IMR-90 (cell line): ENCODE data around the gene GSKIP. TPM values are rescaled to one million over a fixed set of nuclear protein-coding genes. Genes with fewer than 3 reads are reported as not detected.

ENCODE experiments used
- ATAC-seq: fragments of 200-7000 bp; cut with Tn5 transposase; 2 replicates; pipeline ENCODE4 v1.9.1; 2020; ENCODE audit warnings: low read depth, mild to moderate bottlenecking, moderate library complexity
- BruUV-seq: library from RNA; stranded (reverse); fragments of 400-500 nt; replicated peaks from 2 replicates; lab custom pipeline; 2021; lab: Mats Ljungman, UMichigan
- CTCF ChIA-PET: fragments of 300-600 bp; formaldehyde crosslinking; extraction: SDS; loops from one replicate; lab custom pipeline; 2021; ENCODE audit warnings: antibody characterized with exemption; lab: Yijun Ruan, JAX
- POLR2A ChIA-PET: fragments of 300-600 bp; sonication (Branson Sonifier 250); formaldehyde crosslinking; loops from one replicate; lab custom pipeline; 2022; ENCODE audit warnings: antibody characterized with exemption; ENCODE audit not compliant: unreplicated experiment; lab: Charles Lee
- DNase-seq: peaks from one replicate; pipeline ENCODE4 v3.0.0; 2013
- H2AFZ ChIP-seq: replicated peaks from 2 replicates; pipeline ENCODE3; 2013; ENCODE audit warnings: low read length, mild to moderate bottlenecking; ENCODE audit not compliant: poor library complexity
- H2AK5ac ChIP-seq: 2 replicates; pipeline ENCODE4 v1.6.1; 2013; ENCODE audit warnings: low read depth, low read length, inconsistent platforms
- H2AK9ac ChIP-seq: replicated peaks from 2 replicates; pipeline ENCODE3; 2013; ENCODE audit warnings: mild to moderate bottlenecking, low read depth, low read length, moderate library complexity; ENCODE audit not compliant: poor library complexity
- H2BK120ac ChIP-seq: 2 replicates; pipeline ENCODE4 v1.6.1; 2013; ENCODE audit warnings: low read depth, low read length, inconsistent platforms
- H2BK15ac ChIP-seq: 3 replicates; pipeline ENCODE4 v1.6.1; 2013; ENCODE audit warnings: low read depth, low read length, inconsistent platforms
- H2BK20ac ChIP-seq: 2 replicates; pipeline ENCODE4 v1.6.1; 2013; ENCODE audit warnings: low read depth, mild to moderate bottlenecking, inconsistent platforms, low read length, moderate library complexity
- H2BK5ac ChIP-seq: 2 replicates; pipeline ENCODE4 v1.6.1; 2013; ENCODE audit warnings: mild to moderate bottlenecking, low read depth, low read length, inconsistent platforms; ENCODE audit not compliant: poor library complexity, severe bottlenecking
- H3K14ac ChIP-seq: replicated peaks from 2 replicates; pipeline ENCODE4 v1.6.1; 2013; ENCODE audit warnings: low read depth, low read length, inconsistent platforms
- H3K18ac ChIP-seq: 2 replicates; pipeline ENCODE4 v1.6.1; 2013; ENCODE audit warnings: low read depth, low read length, control low read depth
- H3K23ac ChIP-seq: 2 replicates; pipeline ENCODE4 v1.6.1; 2013; ENCODE audit warnings: low read depth, low read length, inconsistent platforms
- H3K27ac ChIP-seq: 2 replicates; pipeline ENCODE4 v1.5.1; 2013; ENCODE audit warnings: mild to moderate bottlenecking, control low read depth, low read length; ENCODE audit not compliant: insufficient read depth
- H3K27me3 ChIP-seq: 2 replicates; pipeline ENCODE4 v1.6.1; 2013; ENCODE audit warnings: low read length; ENCODE audit not compliant: control insufficient read depth, insufficient read depth
- H3K36me3 ChIP-seq: 2 replicates; pipeline ENCODE4 v1.6.1; 2013; ENCODE audit warnings: low read length, mixed read lengths; ENCODE audit not compliant: control insufficient read depth, insufficient read depth
- H3K4ac ChIP-seq: 2 replicates; pipeline ENCODE4 v1.6.1; 2013; ENCODE audit warnings: low read depth, low read length, inconsistent platforms
- H3K4me1 ChIP-seq: 2 replicates; pipeline ENCODE4 v1.6.1; 2013; ENCODE audit warnings: low read length, mixed read lengths; ENCODE audit not compliant: control insufficient read depth, insufficient read depth
- H3K4me2 ChIP-seq: 2 replicates; pipeline ENCODE4 v1.6.1; 2013; ENCODE audit warnings: low read depth, mild to moderate bottlenecking, control low read depth, low read length, moderate library complexity
- H3K4me3 ChIP-seq: 2 replicates; pipeline ENCODE4 v1.5.1; 2013; ENCODE audit warnings: low read depth, mild to moderate bottlenecking, control low read depth, low read length, moderate library complexity; ENCODE audit not compliant: insufficient read depth
- H3K56ac ChIP-seq: 2 replicates; pipeline ENCODE4 v1.6.1; 2013; ENCODE audit warnings: low read length, inconsistent platforms; ENCODE audit not compliant: insufficient read depth; ENCODE audit errors: extremely low read depth
- H3K79me1 ChIP-seq, 2 experiments: 2 replicates each; pipeline ENCODE4 v1.6.1; 2013; ENCODE audit warnings: low read length in 2 of 2, inconsistent platforms in 1 of 2, low read depth in 1 of 2
- H3K9ac ChIP-seq: 2 replicates; pipeline ENCODE4 v1.6.1; 2013; ENCODE audit warnings: low read depth, low read length, control low read depth
- H3K9me1 ChIP-seq: 2 replicates; pipeline ENCODE4 v1.6.1; 2013; ENCODE audit warnings: low read length, inconsistent platforms; ENCODE audit not compliant: insufficient read depth
- H3K9me3 ChIP-seq: 2 replicates; pipeline ENCODE4 v1.6.1; 2013; ENCODE audit warnings: low read length; ENCODE audit not compliant: control insufficient read depth, insufficient read depth
- H4K20me1 ChIP-seq: 2 replicates; pipeline ENCODE4 v1.6.1; 2013; ENCODE audit warnings: low read length, inconsistent platforms; ENCODE audit not compliant: insufficient read depth
- H4K5ac ChIP-seq: 2 replicates; pipeline ENCODE4 v1.6.1; 2013; ENCODE audit warnings: mild to moderate bottlenecking, low read depth, low read length, control low read depth
- H4K8ac ChIP-seq, 2 experiments: 2 replicates each; pipeline ENCODE4 v1.6.1; 2013; ENCODE audit warnings: low read depth in 2 of 2, low read length in 2 of 2, control low read depth in 1 of 2, inconsistent platforms in 1 of 2
- H4K91ac ChIP-seq: 2 replicates; pipeline ENCODE4 v1.6.1; 2013; ENCODE audit warnings: low read depth, low read length, inconsistent platforms; ENCODE audit not compliant: insufficient read depth
- BHLHE40 ChIP-seq: fragments of 150-350 bp; IDR thresholded peaks from 2 replicates; pipeline ENCODE4 v1.6.1; 2016; ENCODE audit warnings: mild to moderate bottlenecking, low read depth, low read length
- CEBPB ChIP-seq: IDR thresholded peaks from 2 replicates; pipeline ENCODE4 v1.6.1; 2012; ENCODE audit warnings: low read depth, low read length, improper control_type of control experiment
- CHD1 ChIP-seq: IDR thresholded peaks from 2 replicates; pipeline ENCODE4 v1.6.1; 2012; ENCODE audit warnings: low read depth, low read length, improper control_type of control experiment
- FOS ChIP-seq: fragments of 150-350 bp; IDR thresholded peaks from 2 replicates; pipeline ENCODE4 v1.6.1; 2016; ENCODE audit warnings: low read depth, low read length
- MAFK ChIP-seq: IDR thresholded peaks from 2 replicates; pipeline ENCODE4 v1.6.1; 2012; ENCODE audit warnings: low read depth, low read length, improper control_type of control experiment
- MAZ ChIP-seq: IDR thresholded peaks from 2 replicates; pipeline ENCODE4 v1.6.1; 2012; ENCODE audit warnings: low read depth, mild to moderate bottlenecking, low read length, improper control_type of control experiment, moderate library complexity, borderline replicate concordance
- MXI1 ChIP-seq: IDR thresholded peaks from 2 replicates; pipeline ENCODE4 v1.6.1; 2012; ENCODE audit warnings: low read depth, mild to moderate bottlenecking, low read length, moderate library complexity, borderline replicate concordance
- NFE2L2 ChIP-seq: fragments of 150-350 bp; IDR thresholded peaks from 2 replicates; pipeline ENCODE4 v1.6.1; 2016; ENCODE audit warnings: low read depth, mild to moderate bottlenecking, low read length
- POLR2A ChIP-seq: IDR thresholded peaks from 2 replicates; pipeline ENCODE4 v1.6.1; 2012; ENCODE audit warnings: mild to moderate bottlenecking, low read depth, low read length
- RAD21 ChIP-seq: IDR thresholded peaks from 2 replicates; pipeline ENCODE4 v1.6.1; 2012; ENCODE audit warnings: low read length, improper control_type of control experiment
- RCOR1 ChIP-seq: IDR thresholded peaks from 2 replicates; pipeline ENCODE4 v1.6.1; 2012; ENCODE audit warnings: mild to moderate bottlenecking, low read length, improper control_type of control experiment; ENCODE audit not compliant: insufficient replicate concordance
- SMC3 ChIP-seq: fragments of 150-350 bp; IDR thresholded peaks from 2 replicates; pipeline ENCODE4 v1.6.1; 2016; ENCODE audit warnings: low read depth, mild to moderate bottlenecking, antibody characterized with exemption, low read length, moderate library complexity
- WGBS, 2 experiments: methylation state at CpG; one replicate each; pipeline versions ENCODE4 v1.1.5 to v1.1.7; 2013; ENCODE audit warnings: missing lambda C conversion rate in 2 of 2; ENCODE audit not compliant: insufficient read length in 1 of 2; ENCODE audit errors: extremely low coverage in 2 of 2; 5-methylcytosine and 5-hydroxymethylcytosine counted together
- dilution Hi-C: fragments of 300-500 bp; cut with HindIII; formaldehyde crosslinking; loops from one replicate; pipeline ENCODE4 v1.14.3; 2018; ENCODE audit warnings: low sequenced_read_pairs; ENCODE audit not compliant: unreplicated experiment
- in situ Hi-C: fragments of 300-500 bp; cut with MboI; formaldehyde crosslinking; loops from 3 replicates; pipeline ENCODE4 v1.14.3; 2019; ENCODE audit warnings: low sequenced_read_pairs, inconsistent platforms, mixed read lengths
- intact Hi-C: fragments of 100-400 bp; cut with micrococcal nuclease; formaldehyde crosslinking; loops from 2 replicates; pipeline ENCODE4 v1.10.0; 2022
- polyA plus RNA-seq, 3 experiments: library from polyadenylated mRNA; depleted of rRNA; stranded (reverse); fragments of >200 nt; gene quantifications; 2 replicates each; pipeline ENCODE4 v1.2.3, GENCODE V29; 2012; ENCODE audit warnings: low replicate concordance in 1 of 3
- total RNA-seq: library from RNA; depleted of rRNA; stranded (reverse); fragments of >200 nt; gene quantifications from 2 replicates; pipeline ENCODE4 v1.2.3, GENCODE V29; 2012
- TF ChIP-seq, protein P1 (sequence below): conservative IDR thresholded peaks from 2 replicates; pipeline ENCODE4 v1.5.1; 2012; ENCODE audit warnings: mild to moderate bottlenecking, low read depth, low read length, improper control_type of control experiment
- TF ChIP-seq, protein P2 (sequence below): fragments of 150-350 bp; IDR thresholded peaks from 2 replicates; pipeline ENCODE4 v1.6.1; 2016; ENCODE audit warnings: low read depth, mild to moderate bottlenecking, low read length, moderate library complexity, borderline replicate concordance
- TF ChIP-seq, protein P3 (sequence below): fragments of 150-350 bp; IDR thresholded peaks from 2 replicates; pipeline ENCODE4 v1.6.1; 2017; ENCODE audit warnings: mild to moderate bottlenecking, antibody characterized with exemption, low read length, low read depth

The GSKIP gene
- total and polyA plus RNA-seq, 2 of the 4 experiments (the other 2 are of a cell fraction) = 11.7 to 22.0 TPM

DNA sequence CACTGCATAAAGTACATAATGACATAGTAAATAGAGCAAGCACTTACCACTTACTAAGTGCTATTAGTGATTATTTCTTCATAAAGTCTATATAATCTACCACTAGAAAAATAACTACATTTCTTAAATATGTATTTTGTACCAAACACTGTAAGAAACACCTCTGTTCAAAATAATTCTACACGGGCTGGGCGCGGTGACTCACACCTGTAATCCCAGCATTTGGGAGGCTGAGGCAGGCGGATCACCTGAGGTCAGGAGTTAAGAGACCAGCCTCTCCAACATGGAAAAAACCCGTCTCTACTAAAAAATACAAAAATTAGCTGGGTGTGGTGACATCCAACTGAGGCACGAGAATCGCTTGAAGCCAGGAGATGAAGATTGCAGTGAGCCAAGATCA is 39.1 kb upstream of the GSKIP start:
- Histone ChIP-seq H3K4me1 (no peaks in the 10 kb centered on the region), H3K14ac (no peak overlapping the region), H3K56ac (no peak overlapping the region), H3K27ac (no peak overlapping the region), H2BK5ac (no peak overlapping the region), H3K23ac (no peak overlapping the region), H3K36me3 (peaks cover 16% of the 10 kb centered on the region), H3K4me2 (no peak overlapping the region), H3K18ac (no peak overlapping the region), H2AK5ac (no peak overlapping the region), H3K9ac (no peak overlapping the region), H3K9me1 (no peaks in the 10 kb centered on the region), H4K91ac (no peak overlapping the region), H2BK120ac (no peak overlapping the region), H2AK9ac (no peak overlapping the region), H4K5ac (no peak overlapping the region), H3K27me3 (no peaks in the 10 kb centered on the region), H3K79me1 (no peaks in the 10 kb centered on the region), H2BK20ac (no peak overlapping the region), H2BK15ac (no peak overlapping the region), H4K8ac (no peak overlapping the region), H3K4me3 (no peak overlapping the region), H4K20me1 (no peaks in the 10 kb centered on the region), H3K9me3 (no peaks in the 10 kb centered on the region), H2AFZ (no peak overlapping the region), H3K4ac (no peak overlapping the region)
- BruUV-seq = no TSS peak
- ATAC-seq (no peak), DNase-seq (no peak)
- TF ChIP-seq CEBPB = no peak
- TF ChIP-seq NFE2L2 = no peak
- no peak for TF ChIP-seq RAD21
- TF ChIP-seq, protein P1, sequence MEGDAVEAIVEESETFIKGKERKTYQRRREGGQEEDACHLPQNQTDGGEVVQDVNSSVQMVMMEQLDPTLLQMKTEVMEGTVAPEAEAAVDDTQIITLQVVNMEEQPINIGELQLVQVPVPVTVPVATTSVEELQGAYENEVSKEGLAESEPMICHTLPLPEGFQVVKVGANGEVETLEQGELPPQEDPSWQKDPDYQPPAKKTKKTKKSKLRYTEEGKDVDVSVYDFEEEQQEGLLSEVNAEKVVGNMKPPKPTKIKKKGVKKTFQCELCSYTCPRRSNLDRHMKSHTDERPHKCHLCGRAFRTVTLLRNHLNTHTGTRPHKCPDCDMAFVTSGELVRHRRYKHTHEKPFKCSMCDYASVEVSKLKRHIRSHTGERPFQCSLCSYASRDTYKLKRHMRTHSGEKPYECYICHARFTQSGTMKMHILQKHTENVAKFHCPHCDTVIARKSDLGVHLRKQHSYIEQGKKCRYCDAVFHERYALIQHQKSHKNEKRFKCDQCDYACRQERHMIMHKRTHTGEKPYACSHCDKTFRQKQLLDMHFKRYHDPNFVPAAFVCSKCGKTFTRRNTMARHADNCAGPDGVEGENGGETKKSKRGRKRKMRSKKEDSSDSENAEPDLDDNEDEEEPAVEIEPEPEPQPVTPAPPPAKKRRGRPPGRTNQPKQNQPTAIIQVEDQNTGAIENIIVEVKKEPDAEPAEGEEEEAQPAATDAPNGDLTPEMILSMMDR = no peak
- TF ChIP-seq SMC3 = no peak
- no peak for TF ChIP-seq FOS
- TF ChIP-seq, protein P2, sequence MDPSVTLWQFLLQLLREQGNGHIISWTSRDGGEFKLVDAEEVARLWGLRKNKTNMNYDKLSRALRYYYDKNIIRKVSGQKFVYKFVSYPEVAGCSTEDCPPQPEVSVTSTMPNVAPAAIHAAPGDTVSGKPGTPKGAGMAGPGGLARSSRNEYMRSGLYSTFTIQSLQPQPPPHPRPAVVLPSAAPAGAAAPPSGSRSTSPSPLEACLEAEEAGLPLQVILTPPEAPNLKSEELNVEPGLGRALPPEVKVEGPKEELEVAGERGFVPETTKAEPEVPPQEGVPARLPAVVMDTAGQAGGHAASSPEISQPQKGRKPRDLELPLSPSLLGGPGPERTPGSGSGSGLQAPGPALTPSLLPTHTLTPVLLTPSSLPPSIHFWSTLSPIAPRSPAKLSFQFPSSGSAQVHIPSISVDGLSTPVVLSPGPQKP = no peak
- TF ChIP-seq BHLHE40 = no peak
- TF ChIP-seq MAZ = no peak
- no peak for TF ChIP-seq CHD1
- no peak for TF ChIP-seq MXI1
- no peak for TF ChIP-seq MAFK
- TF ChIP-seq POLR2A = no peak
- TF ChIP-seq, protein P3, sequence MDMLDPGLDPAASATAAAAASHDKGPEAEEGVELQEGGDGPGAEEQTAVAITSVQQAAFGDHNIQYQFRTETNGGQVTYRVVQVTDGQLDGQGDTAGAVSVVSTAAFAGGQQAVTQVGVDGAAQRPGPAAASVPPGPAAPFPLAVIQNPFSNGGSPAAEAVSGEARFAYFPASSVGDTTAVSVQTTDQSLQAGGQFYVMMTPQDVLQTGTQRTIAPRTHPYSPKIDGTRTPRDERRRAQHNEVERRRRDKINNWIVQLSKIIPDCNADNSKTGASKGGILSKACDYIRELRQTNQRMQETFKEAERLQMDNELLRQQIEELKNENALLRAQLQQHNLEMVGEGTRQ = no peak
- no peak for TF ChIP-seq RCOR1
- dilution Hi-C loops = no loop called here
- intact Hi-C loops = no loop called here
- ChIA-PET POLR2A (no interaction called here), CTCF (no interaction called here)
- in situ Hi-C loops = no loop called here
- WGBS, 2 experiments = 100% methylated on average over 2 of the region's 7 CpGs; no CpG with 5 or more reads in 1 of the 2 experiments
